ENCODE results near the gene TRIM63. TPM values are rescaled to one million over a fixed set of nuclear protein-coding genes. Genes with fewer than 3 reads are reported as not detected.

Gene TRIM63
- total and polyA plus RNA-seq, 2 donors (not counting 1 experiment from before 2014, with no cell fraction given), result not detected

DNA sequence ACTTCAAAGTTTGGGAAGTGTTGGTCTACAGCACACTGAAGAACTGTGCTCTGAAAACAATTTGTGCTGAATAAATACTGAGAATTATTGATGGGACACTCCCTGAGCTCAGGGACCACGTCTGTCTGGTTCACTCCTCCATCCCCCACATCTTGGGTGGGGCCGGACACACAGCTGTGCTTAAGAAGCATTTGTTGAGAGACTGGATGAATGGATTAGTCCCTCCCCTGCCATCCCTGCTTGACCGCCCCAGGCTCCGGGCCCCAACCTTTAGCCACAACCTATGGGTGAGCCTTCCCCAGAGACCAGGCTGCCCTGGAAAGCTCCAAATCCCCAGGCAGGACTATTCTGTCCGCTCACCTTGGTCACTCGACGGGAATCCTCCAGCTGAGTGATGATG lies 7.5 kb downstream of the TRIM63 start:
- Histone ChIP-seq H2AFZ (ENCODE audit: insufficient read depth, low read depth, low read length, poor library complexity, severe bottlenecking) (no peak overlapping the region), H3K4me2 (replicated peaks; ENCODE audit: low read depth, low read length, poor library complexity, severe bottlenecking) (no peak overlapping the region), H3K79me2 (ENCODE audit: control insufficient read depth, insufficient read depth, low read length) (no peaks in the 10 kb centered on the region), H3K9ac (ENCODE audit: low read length) (no peak overlapping the region), H3K4me1 (ENCODE audit: control insufficient read depth in 2 of 2, insufficient read depth in 2 of 2, low read length in 2 of 2) (no peaks in the 10 kb centered on the region), H3K27me3 (replicated peaks in 1 of 4; ENCODE audit: control extremely low read depth in 1 of 4, control insufficient read depth in 3 of 4, insufficient read depth in 4 of 4, low read length in 3 of 4) (peaks cover 0 to 18% (median 2%) of the 10 kb centered on the region in 4 experiments), H3K27ac (ENCODE audit: low read length in 2 of 2) (no peak overlapping the region), H3K36me3 (replicated peaks in 1 of 2; ENCODE audit: control extremely low read depth in 1 of 2, control insufficient read depth in 1 of 2, extremely low read depth in 1 of 2, insufficient read depth in 2 of 2, low read length in 1 of 2) (no peaks in the 10 kb centered on the region), H3K4me3 (ENCODE audit: control extremely low read depth in 1 of 5, extremely low read depth in 1 of 5, insufficient read depth in 1 of 5, low read depth in 2 of 5, low read length in 4 of 5) (no peak overlapping the region), H3K9me3 (ENCODE audit: control extremely low read depth in 1 of 3, control insufficient read depth in 2 of 3, insufficient read depth in 1 of 3, low read length in 2 of 3) (no peaks in the 10 kb centered on the region), H4K20me1 (ENCODE audit: control insufficient read depth, insufficient read depth, low read length, poor library complexity, severe bottlenecking) (no peaks in the 10 kb centered on the region)
- H3K9me3 Mint-ChIP-seq (ENCODE audit: insufficient read depth), result no peaks in the 10 kb centered on the region
- no peaks in the 10 kb centered on the region for H3K4me1 Mint-ChIP-seq
- peaks cover 41% of the 10 kb centered on the region for H3K27me3 Mint-ChIP-seq
- H3K4me3 Mint-ChIP-seq, result no peak overlapping the region
- ChIA-PET CTCF (interaction anchor here (1.1 kb wide), 1 partner anchor 357 kb away, joined by 3 read pairs; no protein-coding TSS in a partner anchor), POLR2A (no interaction called here)
- DNase-seq (no peak), ATAC-seq (ENCODE audit: low read depth) (no peak)
- WGBS (ENCODE audit: insufficient coverage), result 100% methylated on average over 3 of the region's 7 CpGs
- H3K27ac Mint-ChIP-seq, result no peak overlapping the region
- TF ChIP-seq EZH2 (IDR thresholded peaks at IDR 0.05; ENCODE audit: borderline replicate concordance, insufficient read depth, low read depth, low read length, poor library complexity, severe bottlenecking) (no peak), CTCF (IDR thresholded peaks at IDR 0.05) (no peak)
- intact Hi-C loops (cut with micrococcal nuclease), result no loop called here

- CTCF ChIA-PET, result no interaction called here
- no peak overlapping the region for H3K9ac ChIP-seq (ENCODE audit: low read length)
- 83% methylated on average over 5 of the region's 5 CpGs for WGBS (ENCODE audit: insufficient coverage)
- H3K4me3 Mint-ChIP-seq, result no peak overlapping the region
- no peak overlapping the region for H3K4me3 ChIP-seq (ENCODE audit: control extremely low read depth in 1 of 5, extremely low read depth in 1 of 5, insufficient read depth in 1 of 5, low read depth in 2 of 5, low read length in 4 of 5)
- intact Hi-C loops (cut with micrococcal nuclease), result no loop called here
- no peak overlapping the region for H3K27ac Mint-ChIP-seq
- H3K4me2 ChIP-seq (replicated peaks; ENCODE audit: low read depth, low read length, poor library complexity, severe bottlenecking), result no peak overlapping the region
- DNase-seq (no peak), ATAC-seq (ENCODE audit: low read depth) (no peak)
- no peaks in the 10 kb centered on the region for H3K4me1 Mint-ChIP-seq
- H3K9me3 Mint-ChIP-seq (ENCODE audit: insufficient read depth), result no peaks in the 10 kb centered on the region
- H3K27me3 ChIP-seq (replicated peaks in 1 of 4; ENCODE audit: control extremely low read depth in 1 of 4, control insufficient read depth in 3 of 4, insufficient read depth in 4 of 4, low read length in 3 of 4), result peaks cover 0 to 26% (median 2%) of the 10 kb centered on the region in 4 experiments
- no peaks in the 10 kb centered on the region for H3K9me3 ChIP-seq (ENCODE audit: control extremely low read depth in 1 of 3, control insufficient read depth in 2 of 3, insufficient read depth in 1 of 3, low read length in 2 of 3)
- H4K20me1 ChIP-seq (ENCODE audit: control insufficient read depth, insufficient read depth, low read length, poor library complexity, severe bottlenecking), result no peaks in the 10 kb centered on the region
- POLR2A ChIA-PET, result no interaction called here
- no peaks in the 10 kb centered on the region for H3K79me2 ChIP-seq (ENCODE audit: control insufficient read depth, insufficient read depth, low read length)
- H3K27me3 Mint-ChIP-seq, result peaks cover 42% of the 10 kb centered on the region
- TF ChIP-seq CTCF (IDR thresholded peaks at IDR 0.05), result no peak
- TF ChIP-seq EZH2 (IDR thresholded peaks at IDR 0.05; ENCODE audit: borderline replicate concordance, insufficient read depth, low read depth, low read length, poor library complexity, severe bottlenecking), result no peak
- H3K4me1 ChIP-seq (ENCODE audit: control insufficient read depth in 2 of 2, insufficient read depth in 2 of 2, low read length in 2 of 2), result no peaks in the 10 kb centered on the region
- H2AFZ ChIP-seq (ENCODE audit: insufficient read depth, low read depth, low read length, poor library complexity, severe bottlenecking), result no peak overlapping the region
- H3K27ac ChIP-seq (ENCODE audit: low read length in 2 of 2), result no peak overlapping the region
- H3K36me3 ChIP-seq (replicated peaks in 1 of 2; ENCODE audit: control extremely low read depth in 1 of 2, control insufficient read depth in 1 of 2, extremely low read depth in 1 of 2, insufficient read depth in 2 of 2, low read length in 1 of 2), result no peaks in the 10 kb centered on the region
These were observed 9.3 kb downstream of the TRIM63 start for GRCh38 chr1:26058052-26058595.

All from B cell (primary cell).